ENCODE results near the gene LGR6.

GRCh38 chr1:202249436-202249835 is 55.8 kb downstream of the LGR6 start:
- TF ChIP-seq POLR2A (IDR thresholded peaks at IDR 0.05): no peak
- no peak for TF ChIP-seq CTCF (IDR thresholded peaks at IDR 0.05)
- no peak for TF ChIP-seq POLR2AphosphoS5 (IDR thresholded peaks at IDR 0.05)

All from gastroesophageal sphincter (tissue), 3 donors.